Islet precursor cell (in vitro differentiated cells): ENCODE results near the gene PTPN3.
"Not testable (repeated sequence)": the region's sequence is repeated elsewhere in the genome, so short reads cannot be mapped to it uniquely, and the experiment has no call there.

Source experiments
- DNase-seq: peaks from one replicate; pipeline ENCODE4 v3.0.0-alpha.2; 2018

Gene PTPN3

GRCh38 chr9:109383356-109383755, 114.8 kb downstream of the PTPN3 start:
- DNase-seq = no peak

GRCh38 chr9:109382585-109382984, 115.5 kb downstream of the PTPN3 start:
- no peak for DNase-seq

GRCh38 chr9:109382182-109382581, 115.9 kb downstream of the PTPN3 start:
- peak; percentile 63 for DNase-seq

- peak; percentile 92 for DNase-seq
These were observed 116.9 kb downstream of the PTPN3 start for GRCh38 chr9:109381011-109381729.

GRCh38 chr9:109379513-109379912, 118.6 kb downstream of the PTPN3 start:
- no peak for DNase-seq

GRCh38 chr9:109378316-109378715, 119.8 kb downstream of the PTPN3 start:
- DNase-seq = no peak

- peak; percentile 96 for DNase-seq
These were observed 125.9 kb downstream of the PTPN3 start for GRCh38 chr9:109372246-109372645.

- no peak for DNase-seq
These were observed 126.7 kb downstream of the PTPN3 start for GRCh38 chr9:109371374-109371773.

GRCh38 chr9:109369285-109369684, 128.8 kb downstream of the PTPN3 start:
- DNase-seq = no peak

GRCh38 chr9:109360771-109361170, 137.3 kb downstream of the PTPN3 start:
- DNase-seq = no peak

- not testable (repeated sequence) for DNase-seq
These were observed 139.0 kb downstream of the PTPN3 start for GRCh38 chr9:109358968-109359603.

GRCh38 chr9:109355564-109356297, 142.4 kb downstream of the PTPN3 start:
- peak; percentile 77 for DNase-seq

- no peak for DNase-seq
These were observed 143.9 kb downstream of the PTPN3 start for GRCh38 chr9:109354190-109354589.

GRCh38 chr9:109351032-109351431, 147.1 kb downstream of the PTPN3 start:
- DNase-seq = no peak

GRCh38 chr9:109349421-109349846, 148.7 kb downstream of the PTPN3 start:
- DNase-seq = no peak

GRCh38 chr9:109346904-109347303, 151.2 kb downstream of the PTPN3 start:
- DNase-seq = no peak

GRCh38 chr9:109344866-109345265, 153.2 kb downstream of the PTPN3 start:
- no peak for DNase-seq

GRCh38 chr9:109342878-109343277, 155.2 kb downstream of the PTPN3 start:
- DNase-seq = no peak

- DNase-seq = no peak
These were observed 156.5 kb downstream of the PTPN3 start for GRCh38 chr9:109341561-109341960.

GRCh38 chr9:109340979-109341378, 157.1 kb downstream of the PTPN3 start:
- DNase-seq = not testable (repeated sequence)

- DNase-seq = no peak
These were observed 161.7 kb downstream of the PTPN3 start for GRCh38 chr9:109336409-109336808.

GRCh38 chr9:109335929-109336328, 162.2 kb downstream of the PTPN3 start:
- no peak for DNase-seq

- no peak for DNase-seq
These were observed 163.0 kb downstream of the PTPN3 start for GRCh38 chr9:109335121-109335520.

- no peak for DNase-seq
These were observed 166.8 kb downstream of the PTPN3 start for GRCh38 chr9:109331353-109331752.
